PFSK-1 (cell line): ENCODE measurements around the gene GRB2.

Source experiments
- FOXP2 ChIP-seq: optimal IDR thresholded peaks from 2 replicates; pipeline ENCODE3; 2011; ENCODE audit warnings: borderline replicate concordance, control low read depth, inconsistent platforms; ENCODE audit not compliant: insufficient read depth; ENCODE audit errors: extremely low read length, extremely low read depth
- POLR2AphosphoS5 ChIP-seq: IDR thresholded peaks from 2 replicates; pipeline ENCODE4 v1.6.1; 2012; ENCODE audit warnings: low read depth, mild to moderate bottlenecking, control low read depth, low read length, moderate library complexity
- REST ChIP-seq, 2 experiments: IDR thresholded peaks; 2 replicates each; pipeline versions ENCODE4 v1.6.1 to v1.8.0; 2011 to 2012; ENCODE audit warnings: low read depth in 2 of 2, low read length in 2 of 2, control low read depth in 1 of 2, inconsistent platforms in 1 of 2, mild to moderate bottlenecking in 1 of 2, moderate library complexity in 1 of 2; ENCODE audit not compliant: insufficient read depth in 1 of 2
- SIN3A ChIP-seq: IDR thresholded peaks from 2 replicates; pipeline ENCODE4 v1.6.1; 2012; ENCODE audit warnings: mild to moderate bottlenecking, low read length, moderate library complexity, borderline replicate concordance; ENCODE audit not compliant: insufficient read depth
- TAF1 ChIP-seq: IDR thresholded peaks from 2 replicates; pipeline ENCODE4 v1.6.1; 2012; ENCODE audit warnings: low read length, control low read depth, borderline replicate concordance; ENCODE audit not compliant: insufficient read depth

The GRB2 gene

DNA sequence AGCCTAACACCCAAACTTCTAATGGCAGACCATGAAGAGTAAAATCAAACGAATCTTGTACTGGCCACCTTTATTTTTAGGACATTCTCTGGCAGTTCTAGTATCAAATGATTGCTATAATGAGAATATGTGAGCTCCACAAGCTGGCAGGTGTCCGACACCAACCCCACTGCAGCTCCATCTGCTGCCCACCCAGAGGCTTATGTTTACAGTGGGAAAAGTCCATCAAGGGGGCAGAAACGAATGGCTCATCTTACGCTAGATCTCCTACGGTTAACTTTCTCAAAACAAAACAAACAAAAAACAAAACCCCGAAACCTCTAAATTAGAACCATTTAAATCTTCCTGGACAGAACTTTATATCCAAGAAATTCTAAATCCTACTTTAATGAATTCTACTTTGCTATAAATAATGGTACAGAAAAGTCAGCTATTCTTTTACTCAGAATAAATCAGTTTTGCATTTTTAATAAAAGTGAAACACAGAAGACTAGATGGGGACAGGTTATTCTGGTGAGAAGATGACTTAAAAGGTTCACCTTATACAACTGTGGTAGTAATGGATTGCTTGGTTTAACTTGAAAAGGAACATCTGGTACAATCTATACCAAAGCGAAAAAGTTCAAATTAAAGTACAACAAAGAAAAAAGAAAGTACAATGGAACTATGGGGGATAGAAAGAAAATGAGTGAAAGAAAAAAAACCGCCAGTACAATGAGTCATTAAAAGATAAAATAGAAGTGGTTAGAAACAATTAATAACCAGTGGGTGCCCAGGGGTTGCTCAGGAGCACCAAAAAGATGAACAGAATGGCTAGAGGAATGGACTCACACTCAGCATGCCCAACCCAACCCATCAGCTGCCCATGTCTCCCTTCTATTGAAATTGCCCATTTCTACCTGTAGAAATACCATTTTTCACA is 40.2 kb downstream of the GRB2 start:
- TF ChIP-seq SIN3A (no peak), FOXP2 (no peak), TAF1 (no peak), POLR2AphosphoS5 (no peak), REST (IDR thresholded peaks at IDR 0.05; ENCODE audit: insufficient read depth in 1 of 2, low read depth in 2 of 2, low read length in 2 of 2) (no peak)

DNA sequence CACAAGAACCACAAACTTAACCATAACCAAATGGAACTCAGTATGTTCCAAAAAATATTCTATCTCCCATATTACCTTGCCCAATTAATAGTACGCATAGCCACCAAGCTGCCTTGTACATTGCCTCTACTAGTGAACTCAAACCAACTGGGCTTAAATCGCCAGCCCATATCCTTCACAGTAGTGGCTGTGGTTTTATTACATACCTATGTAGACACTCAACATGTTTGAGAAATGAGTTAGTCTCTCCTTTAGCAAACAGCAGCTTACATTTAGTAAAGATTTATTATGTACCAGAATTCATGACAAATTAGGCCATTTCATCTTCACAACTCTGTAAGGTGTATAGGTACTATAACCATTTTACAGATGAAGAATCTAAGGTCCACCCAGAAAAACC is 41.4 kb downstream of the GRB2 start:
- TF ChIP-seq FOXP2 (no peak), SIN3A (no peak), TAF1 (no peak), POLR2AphosphoS5 (no peak), REST (IDR thresholded peaks at IDR 0.05; ENCODE audit: insufficient read depth in 1 of 2, low read depth in 2 of 2, low read length in 2 of 2) (no peak)

DNA sequence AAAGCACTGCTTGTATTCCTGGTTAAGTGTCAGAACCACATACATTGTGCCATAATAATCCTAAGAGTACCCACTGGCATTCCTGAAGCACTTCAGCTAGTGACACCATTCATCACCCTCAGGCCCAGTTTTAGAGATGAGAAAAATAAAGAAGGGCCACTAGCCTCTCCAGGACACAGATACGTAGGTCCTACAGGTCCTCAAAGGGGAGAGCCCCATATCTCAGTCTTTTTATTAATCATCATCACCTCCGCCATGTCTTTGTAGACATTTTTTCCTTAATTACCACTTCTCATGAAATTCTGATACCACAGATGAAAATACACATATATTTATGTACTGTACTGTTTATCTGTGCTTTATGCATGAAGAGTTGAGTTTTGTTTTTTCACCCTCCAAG is 43.5 kb downstream of the GRB2 start:
- no peak for TF ChIP-seq REST (IDR thresholded peaks at IDR 0.05; ENCODE audit: insufficient read depth in 1 of 2, low read depth in 2 of 2, low read length in 2 of 2)
- no peak for TF ChIP-seq POLR2AphosphoS5
- no peak for TF ChIP-seq TAF1

DNA sequence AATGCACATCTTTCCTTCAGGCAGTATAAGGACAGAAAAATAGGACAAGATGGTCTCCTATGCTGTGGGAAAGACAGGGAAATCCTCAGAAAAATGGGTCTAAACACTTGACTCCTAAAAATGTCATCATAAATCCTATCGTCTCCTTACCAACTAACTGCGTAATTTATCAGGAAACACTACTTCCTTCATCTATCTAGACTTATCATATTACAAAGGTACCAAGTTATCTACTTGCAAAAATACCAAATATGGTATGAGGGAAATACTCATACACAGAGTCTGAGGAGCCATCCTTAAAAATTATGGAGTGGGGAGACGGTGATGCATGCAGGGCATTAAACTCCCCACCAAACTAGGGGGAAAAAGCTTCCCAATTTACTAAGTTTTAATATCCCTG is 44.1 kb downstream of the GRB2 start:
- TF ChIP-seq REST (IDR thresholded peaks at IDR 0.05; ENCODE audit: insufficient read depth in 1 of 2, low read depth in 2 of 2, low read length in 2 of 2), result no peak
- TF ChIP-seq FOXP2, result no peak
- no peak for TF ChIP-seq TAF1
- no peak for TF ChIP-seq SIN3A
- no peak for TF ChIP-seq POLR2AphosphoS5
